IMR-90 (cell line): ENCODE data around the gene STIM1. TPM values are rescaled to one million over a fixed set of nuclear protein-coding genes. Genes with fewer than 3 reads are reported as not detected.

Experiments
- ATAC-seq: fragments of 200-7000 bp; cut with Tn5 transposase; 2 replicates; pipeline ENCODE4 v1.9.1; 2020; ENCODE audit warnings: low read depth, mild to moderate bottlenecking, moderate library complexity
- BruUV-seq: library from RNA; stranded (reverse); fragments of 400-500 nt; replicated peaks from 2 replicates; lab custom pipeline; 2021; lab: Mats Ljungman, UMichigan
- CTCF ChIA-PET: fragments of 300-600 bp; formaldehyde crosslinking; extraction: SDS; loops from one replicate; lab custom pipeline; 2021; ENCODE audit warnings: antibody characterized with exemption; lab: Yijun Ruan, JAX
- POLR2A ChIA-PET: fragments of 300-600 bp; sonication (Branson Sonifier 250); formaldehyde crosslinking; loops from one replicate; lab custom pipeline; 2022; ENCODE audit warnings: antibody characterized with exemption; ENCODE audit not compliant: unreplicated experiment; lab: Charles Lee
- DNase-seq: peaks from one replicate; pipeline ENCODE4 v3.0.0; 2013
- H2AFZ ChIP-seq: replicated peaks from 2 replicates; pipeline ENCODE3; 2013; ENCODE audit warnings: low read length, mild to moderate bottlenecking; ENCODE audit not compliant: poor library complexity
- H2AK5ac ChIP-seq: 2 replicates; pipeline ENCODE4 v1.6.1; 2013; ENCODE audit warnings: low read depth, low read length, inconsistent platforms
- H2AK9ac ChIP-seq: replicated peaks from 2 replicates; pipeline ENCODE3; 2013; ENCODE audit warnings: mild to moderate bottlenecking, low read depth, low read length, moderate library complexity; ENCODE audit not compliant: poor library complexity
- H2BK120ac ChIP-seq: 2 replicates; pipeline ENCODE4 v1.6.1; 2013; ENCODE audit warnings: low read depth, low read length, inconsistent platforms
- H2BK15ac ChIP-seq: 3 replicates; pipeline ENCODE4 v1.6.1; 2013; ENCODE audit warnings: low read depth, low read length, inconsistent platforms
- H2BK20ac ChIP-seq: 2 replicates; pipeline ENCODE4 v1.6.1; 2013; ENCODE audit warnings: low read depth, mild to moderate bottlenecking, inconsistent platforms, low read length, moderate library complexity
- H2BK5ac ChIP-seq: 2 replicates; pipeline ENCODE4 v1.6.1; 2013; ENCODE audit warnings: mild to moderate bottlenecking, low read depth, low read length, inconsistent platforms; ENCODE audit not compliant: poor library complexity, severe bottlenecking
- H3K14ac ChIP-seq: replicated peaks from 2 replicates; pipeline ENCODE4 v1.6.1; 2013; ENCODE audit warnings: low read depth, low read length, inconsistent platforms
- H3K18ac ChIP-seq: 2 replicates; pipeline ENCODE4 v1.6.1; 2013; ENCODE audit warnings: low read depth, low read length, control low read depth
- H3K23ac ChIP-seq: 2 replicates; pipeline ENCODE4 v1.6.1; 2013; ENCODE audit warnings: low read depth, low read length, inconsistent platforms
- H3K27ac ChIP-seq: 2 replicates; pipeline ENCODE4 v1.5.1; 2013; ENCODE audit warnings: mild to moderate bottlenecking, control low read depth, low read length; ENCODE audit not compliant: insufficient read depth
- H3K27me3 ChIP-seq: 2 replicates; pipeline ENCODE4 v1.6.1; 2013; ENCODE audit warnings: low read length; ENCODE audit not compliant: control insufficient read depth, insufficient read depth
- H3K36me3 ChIP-seq: 2 replicates; pipeline ENCODE4 v1.6.1; 2013; ENCODE audit warnings: low read length, mixed read lengths; ENCODE audit not compliant: control insufficient read depth, insufficient read depth
- H3K4ac ChIP-seq: 2 replicates; pipeline ENCODE4 v1.6.1; 2013; ENCODE audit warnings: low read depth, low read length, inconsistent platforms
- H3K4me1 ChIP-seq: 2 replicates; pipeline ENCODE4 v1.6.1; 2013; ENCODE audit warnings: low read length, mixed read lengths; ENCODE audit not compliant: control insufficient read depth, insufficient read depth
- H3K4me2 ChIP-seq: 2 replicates; pipeline ENCODE4 v1.6.1; 2013; ENCODE audit warnings: low read depth, mild to moderate bottlenecking, control low read depth, low read length, moderate library complexity
- H3K4me3 ChIP-seq: 2 replicates; pipeline ENCODE4 v1.5.1; 2013; ENCODE audit warnings: low read depth, mild to moderate bottlenecking, control low read depth, low read length, moderate library complexity; ENCODE audit not compliant: insufficient read depth
- H3K56ac ChIP-seq: 2 replicates; pipeline ENCODE4 v1.6.1; 2013; ENCODE audit warnings: low read length, inconsistent platforms; ENCODE audit not compliant: insufficient read depth; ENCODE audit errors: extremely low read depth
- H3K79me1 ChIP-seq, 2 experiments: 2 replicates each; pipeline ENCODE4 v1.6.1; 2013; ENCODE audit warnings: low read length in 2 of 2, inconsistent platforms in 1 of 2, low read depth in 1 of 2
- H3K9ac ChIP-seq: 2 replicates; pipeline ENCODE4 v1.6.1; 2013; ENCODE audit warnings: low read depth, low read length, control low read depth
- H3K9me1 ChIP-seq: 2 replicates; pipeline ENCODE4 v1.6.1; 2013; ENCODE audit warnings: low read length, inconsistent platforms; ENCODE audit not compliant: insufficient read depth
- H3K9me3 ChIP-seq: 2 replicates; pipeline ENCODE4 v1.6.1; 2013; ENCODE audit warnings: low read length; ENCODE audit not compliant: control insufficient read depth, insufficient read depth
- H4K20me1 ChIP-seq: 2 replicates; pipeline ENCODE4 v1.6.1; 2013; ENCODE audit warnings: low read length, inconsistent platforms; ENCODE audit not compliant: insufficient read depth
- H4K5ac ChIP-seq: 2 replicates; pipeline ENCODE4 v1.6.1; 2013; ENCODE audit warnings: mild to moderate bottlenecking, low read depth, low read length, control low read depth
- H4K8ac ChIP-seq, 2 experiments: 2 replicates each; pipeline ENCODE4 v1.6.1; 2013; ENCODE audit warnings: low read depth in 2 of 2, low read length in 2 of 2, control low read depth in 1 of 2, inconsistent platforms in 1 of 2
- H4K91ac ChIP-seq: 2 replicates; pipeline ENCODE4 v1.6.1; 2013; ENCODE audit warnings: low read depth, low read length, inconsistent platforms; ENCODE audit not compliant: insufficient read depth
- BHLHE40 ChIP-seq: fragments of 150-350 bp; IDR thresholded peaks from 2 replicates; pipeline ENCODE4 v1.6.1; 2016; ENCODE audit warnings: mild to moderate bottlenecking, low read depth, low read length
- CEBPB ChIP-seq: IDR thresholded peaks from 2 replicates; pipeline ENCODE4 v1.6.1; 2012; ENCODE audit warnings: low read depth, low read length, improper control_type of control experiment
- CHD1 ChIP-seq: IDR thresholded peaks from 2 replicates; pipeline ENCODE4 v1.6.1; 2012; ENCODE audit warnings: low read depth, low read length, improper control_type of control experiment
- CTCF ChIP-seq: conservative IDR thresholded peaks from 2 replicates; pipeline ENCODE4 v1.5.1; 2012; ENCODE audit warnings: mild to moderate bottlenecking, low read depth, low read length, improper control_type of control experiment
- ELK1 ChIP-seq: fragments of 150-350 bp; IDR thresholded peaks from 2 replicates; pipeline ENCODE4 v1.6.1; 2016; ENCODE audit warnings: low read depth, mild to moderate bottlenecking, low read length, moderate library complexity, borderline replicate concordance
- FOS ChIP-seq: fragments of 150-350 bp; IDR thresholded peaks from 2 replicates; pipeline ENCODE4 v1.6.1; 2016; ENCODE audit warnings: low read depth, low read length
- MAFK ChIP-seq: IDR thresholded peaks from 2 replicates; pipeline ENCODE4 v1.6.1; 2012; ENCODE audit warnings: low read depth, low read length, improper control_type of control experiment
- MAZ ChIP-seq: IDR thresholded peaks from 2 replicates; pipeline ENCODE4 v1.6.1; 2012; ENCODE audit warnings: low read depth, mild to moderate bottlenecking, low read length, improper control_type of control experiment, moderate library complexity, borderline replicate concordance
- MXI1 ChIP-seq: IDR thresholded peaks from 2 replicates; pipeline ENCODE4 v1.6.1; 2012; ENCODE audit warnings: low read depth, mild to moderate bottlenecking, low read length, moderate library complexity, borderline replicate concordance
- NFE2L2 ChIP-seq: fragments of 150-350 bp; IDR thresholded peaks from 2 replicates; pipeline ENCODE4 v1.6.1; 2016; ENCODE audit warnings: low read depth, mild to moderate bottlenecking, low read length
- POLR2A ChIP-seq: IDR thresholded peaks from 2 replicates; pipeline ENCODE4 v1.6.1; 2012; ENCODE audit warnings: mild to moderate bottlenecking, low read depth, low read length
- RAD21 ChIP-seq: IDR thresholded peaks from 2 replicates; pipeline ENCODE4 v1.6.1; 2012; ENCODE audit warnings: low read length, improper control_type of control experiment
- RCOR1 ChIP-seq: IDR thresholded peaks from 2 replicates; pipeline ENCODE4 v1.6.1; 2012; ENCODE audit warnings: mild to moderate bottlenecking, low read length, improper control_type of control experiment; ENCODE audit not compliant: insufficient replicate concordance
- RFX5 ChIP-seq: IDR thresholded peaks from 2 replicates; pipeline ENCODE4 v1.8.0; 2012; ENCODE audit warnings: low read depth, mild to moderate bottlenecking, low read length, moderate library complexity
- SMC3 ChIP-seq: fragments of 150-350 bp; IDR thresholded peaks from 2 replicates; pipeline ENCODE4 v1.6.1; 2016; ENCODE audit warnings: low read depth, mild to moderate bottlenecking, antibody characterized with exemption, low read length, moderate library complexity
- USF2 ChIP-seq: fragments of 150-350 bp; IDR thresholded peaks from 2 replicates; pipeline ENCODE4 v1.6.1; 2017; ENCODE audit warnings: mild to moderate bottlenecking, antibody characterized with exemption, low read length, low read depth
- WGBS, 2 experiments: methylation state at CpG; one replicate each; pipeline versions ENCODE4 v1.1.5 to v1.1.7; 2013; ENCODE audit warnings: missing lambda C conversion rate in 2 of 2; ENCODE audit not compliant: insufficient read length in 1 of 2; ENCODE audit errors: extremely low coverage in 2 of 2; 5-methylcytosine and 5-hydroxymethylcytosine counted together
- dilution Hi-C: fragments of 300-500 bp; cut with HindIII; formaldehyde crosslinking; loops from one replicate; pipeline ENCODE4 v1.14.3; 2018; ENCODE audit warnings: low sequenced_read_pairs; ENCODE audit not compliant: unreplicated experiment
- in situ Hi-C: fragments of 300-500 bp; cut with MboI; formaldehyde crosslinking; loops from 3 replicates; pipeline ENCODE4 v1.14.3; 2019; ENCODE audit warnings: low sequenced_read_pairs, inconsistent platforms, mixed read lengths
- intact Hi-C: fragments of 100-400 bp; cut with micrococcal nuclease; formaldehyde crosslinking; loops from 2 replicates; pipeline ENCODE4 v1.10.0; 2022
- polyA plus RNA-seq, 3 experiments: library from polyadenylated mRNA; depleted of rRNA; stranded (reverse); fragments of >200 nt; gene quantifications; 2 replicates each; pipeline ENCODE4 v1.2.3, GENCODE V29; 2012; ENCODE audit warnings: low replicate concordance in 1 of 3
- total RNA-seq: library from RNA; depleted of rRNA; stranded (reverse); fragments of >200 nt; gene quantifications from 2 replicates; pipeline ENCODE4 v1.2.3, GENCODE V29; 2012

Gene STIM1
- total and polyA plus RNA-seq, 2 of the 4 experiments (the other 2 are of a cell fraction), result 17.9 to 23.0 TPM

- H3K4me3 ChIP-seq, result no peak overlapping the region
- no peaks in the 10 kb centered on the region for H3K9me1 ChIP-seq
- in situ Hi-C loops (no loop called here), dilution Hi-C loops (no loop called here), intact Hi-C loops (no loop called here)
- no peak overlapping the region for H3K23ac ChIP-seq
- no peak overlapping the region for H2BK20ac ChIP-seq
- ATAC-seq (no peak), DNase-seq (no peak)
- TF ChIP-seq RAD21 (no peak), NFE2L2 (no peak), MXI1 (no peak), SMC3 (no peak), POLR2A (no peak), BHLHE40 (no peak), MAZ (no peak), ELK1 (no peak), RFX5 (no peak), CTCF (no peak), RCOR1 (no peak), USF2 (no peak), FOS (no peak), CHD1 (no peak), CEBPB (no peak), MAFK (no peak)
- no peak overlapping the region for H2AFZ ChIP-seq
- H3K4ac ChIP-seq, result no peak overlapping the region
- H2AK9ac ChIP-seq, result no peak overlapping the region
- POLR2A ChIA-PET, result no interaction called here
- H3K18ac ChIP-seq, result no peak overlapping the region
- H2BK120ac ChIP-seq, result no peak overlapping the region
- CTCF ChIA-PET, result interaction anchor here (0.5 kb wide), 1 partner anchor 57 kb away, joined by 9 read pairs; no protein-coding TSS in a partner anchor
- WGBS, 2 experiments, result no CpG with 5 or more reads among the region's 1 CpG
- no peak overlapping the region for H3K9ac ChIP-seq
- no peaks in the 10 kb centered on the region for H3K36me3 ChIP-seq
- no peak overlapping the region for H3K56ac ChIP-seq
- no peak overlapping the region for H2AK5ac ChIP-seq
- no TSS peak for BruUV-seq
- no peak overlapping the region for H3K14ac ChIP-seq
- peaks cover 4% of the 10 kb centered on the region for H3K4me1 ChIP-seq
- H4K8ac ChIP-seq, result no peak overlapping the region
- peak overlapping the region; percentile 11; the same call in 1 of the 2 replicates for H4K5ac ChIP-seq
- H3K27ac ChIP-seq, result no peak overlapping the region
- H2BK5ac ChIP-seq, result no peak overlapping the region
- H3K79me1 ChIP-seq, result peaks cover 0 to 14% of the 10 kb centered on the region in 2 experiments; a peak in 3 of 4 replicates
- no peak overlapping the region for H3K4me2 ChIP-seq
- H4K91ac ChIP-seq, result no peak overlapping the region
- no peak overlapping the region for H2BK15ac ChIP-seq
- H4K20me1 ChIP-seq, result 0 out of 2 replicates have a peak, but pooled peaks cover 2% of the 10 kb centered on the region
- no peaks in the 10 kb centered on the region for H3K27me3 ChIP-seq
- H3K9me3 ChIP-seq, result peaks cover 3% of the 10 kb centered on the region
These were observed 185.0 kb downstream of the STIM1 start for GRCh38 chr11:4040461-4040860.
